HG02970 (cell line): ENCODE results near the gene COQ10A.
"Not testable (repeated sequence)": the region's sequence is repeated elsewhere in the genome, so short reads cannot be mapped to it uniquely, and the experiment has no call there.

ENCODE experiments used
- ATAC-seq: cut with Tn5 transposase; IDR thresholded peaks from one replicate; pipeline ENCODE4 v1.9.1; 2021; ENCODE audit warnings: mild to moderate bottlenecking, moderate library complexity, moderate number of reproducible peaks; ENCODE audit not compliant: unreplicated experiment, low FRiP score

Gene COQ10A

GRCh38 chr12:56242986-56243385 is 23.8 kb upstream of the COQ10A start:
- no peak for ATAC-seq

GRCh38 chr12:56243731-56244181 is 23.0 kb upstream of the COQ10A start:
- ATAC-seq: no peak

GRCh38 chr12:56244494-56244893 is 22.2 kb upstream of the COQ10A start:
- no peak for ATAC-seq

GRCh38 chr12:56247923-56248322 is 18.8 kb upstream of the COQ10A start:
- ATAC-seq: no peak

GRCh38 chr12:56248711-56249110 is 18.0 kb upstream of the COQ10A start:
- no peak for ATAC-seq

- ATAC-seq: no peak
Observed at GRCh38 chr12:56252649-56253048, 14.1 kb upstream of the COQ10A start.

- no peak for ATAC-seq
Observed at GRCh38 chr12:56253091-56253490, 13.7 kb upstream of the COQ10A start.

- ATAC-seq: no peak
Observed at GRCh38 chr12:56255671-56256070, 11.1 kb upstream of the COQ10A start.

- ATAC-seq: no peak
Observed at GRCh38 chr12:56256326-56256960, 10.3 kb upstream of the COQ10A start.

GRCh38 chr12:56257071-56257470 is 9.7 kb upstream of the COQ10A start:
- no peak for ATAC-seq

- ATAC-seq: peak; percentile 30
Observed at GRCh38 chr12:56257491-56258067, 9.2 kb upstream of the COQ10A start.

GRCh38 chr12:56258068-56258819 is 8.5 kb upstream of the COQ10A start, which contains the start of gene ANKRD52:
Gene ANKRD52 (minus strand): TSS chr12:56258384. CDS start chr12:56258269, 115 bp downstream.
- peak; percentile 80 for ATAC-seq

GRCh38 chr12:56258820-56259183 is 7.9 kb upstream of the COQ10A start:
- ATAC-seq: no peak

- ATAC-seq: no peak
Observed at GRCh38 chr12:56260380-56260779, 6.4 kb upstream of the COQ10A start.

GRCh38 chr12:56260921-56261320 is 5.8 kb upstream of the COQ10A start:
- ATAC-seq: no peak

GRCh38 chr12:56261503-56262232 is 5.1 kb upstream of the COQ10A start:
- ATAC-seq: no peak

- ATAC-seq: not testable (repeated sequence)
Observed at GRCh38 chr12:56262955-56263354, 3.8 kb upstream of the COQ10A start.

GRCh38 chr12:56266068-56266692 is 562 bp upstream of the COQ10A start:
- not testable (repeated sequence) for ATAC-seq

GRCh38 chr12:56267443-56268071 is 815 bp downstream of the COQ10A start:
- peak; percentile 19 for ATAC-seq

GRCh38 chr12:56271031-56271430 is 4.3 kb downstream of the COQ10A start:
- ATAC-seq: no peak
